Fibroblast of the aortic adventitia (primary cell): ENCODE data around the gene SH3PXD2A. TPM values are rescaled to one million over a fixed set of nuclear protein-coding genes. Genes with fewer than 3 reads are reported as not detected.

Source experiments
- DNase-seq: peaks from one replicate; pipeline ENCODE4 v3.0.0-alpha.2; 2010; ENCODE audit warnings: low read depth
- H3K4me3 ChIP-seq: 2 replicates; pipeline ENCODE4 v1.5.1; 2011; ENCODE audit warnings: low read depth, mild to moderate bottlenecking, control low read depth, low read length, moderate library complexity
- total RNA-seq: library from RNA; depleted of rRNA; stranded (reverse); fragments of >200 nt; gene quantifications from 2 replicates; pipeline ENCODE4 v1.2.3, GENCODE V29; 2012; ENCODE audit warnings: low replicate concordance
- TF ChIP-seq, protein P1 (sequence below): IDR thresholded peaks from 2 replicates; pipeline ENCODE4 v1.5.1; 2011; ENCODE audit warnings: mild to moderate bottlenecking, low read length, control low read depth, inconsistent platforms; ENCODE audit not compliant: insufficient read depth

SH3PXD2A gene
- total RNA-seq, 1 donor: 20.4 TPM

DNA sequence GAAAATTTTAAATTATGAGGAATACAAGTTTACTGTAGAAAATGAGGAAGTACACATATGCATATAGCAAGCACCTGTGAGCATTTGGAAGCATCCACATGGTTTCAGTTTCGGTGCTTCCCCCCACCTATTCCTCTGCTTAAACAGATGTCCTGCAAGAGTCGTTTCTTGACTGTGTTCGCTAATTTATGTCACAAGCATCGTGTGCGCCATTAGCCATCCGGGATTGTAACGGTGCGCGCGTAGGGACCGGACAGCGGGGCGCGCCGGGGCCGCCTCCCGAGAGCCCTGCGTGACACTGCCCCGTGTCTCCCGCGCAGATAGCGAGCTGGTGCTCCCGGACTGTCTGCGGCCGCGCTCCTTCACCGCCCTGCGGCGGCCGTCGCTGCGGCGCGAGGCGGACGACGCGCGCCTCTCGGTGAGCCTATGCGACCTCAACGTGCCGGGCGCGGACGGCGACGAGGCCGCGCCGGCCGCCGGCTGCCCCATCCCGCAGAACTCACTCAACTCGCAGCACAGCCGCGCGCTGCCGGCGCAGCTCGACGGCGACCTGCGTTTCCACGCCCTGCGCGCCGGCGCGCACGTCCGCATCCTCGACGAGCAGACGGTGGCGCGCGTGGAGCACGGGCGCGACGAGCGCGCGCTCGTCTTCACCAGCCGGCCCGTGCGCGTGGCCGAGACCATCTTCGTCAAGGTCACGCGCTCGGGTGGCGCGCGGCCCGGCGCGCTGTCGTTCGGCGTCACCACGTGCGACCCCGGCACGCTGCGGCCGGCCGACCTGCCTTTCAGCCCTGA is 271.0 kb downstream of the SH3PXD2A start:
- TF ChIP-seq, protein P1, sequence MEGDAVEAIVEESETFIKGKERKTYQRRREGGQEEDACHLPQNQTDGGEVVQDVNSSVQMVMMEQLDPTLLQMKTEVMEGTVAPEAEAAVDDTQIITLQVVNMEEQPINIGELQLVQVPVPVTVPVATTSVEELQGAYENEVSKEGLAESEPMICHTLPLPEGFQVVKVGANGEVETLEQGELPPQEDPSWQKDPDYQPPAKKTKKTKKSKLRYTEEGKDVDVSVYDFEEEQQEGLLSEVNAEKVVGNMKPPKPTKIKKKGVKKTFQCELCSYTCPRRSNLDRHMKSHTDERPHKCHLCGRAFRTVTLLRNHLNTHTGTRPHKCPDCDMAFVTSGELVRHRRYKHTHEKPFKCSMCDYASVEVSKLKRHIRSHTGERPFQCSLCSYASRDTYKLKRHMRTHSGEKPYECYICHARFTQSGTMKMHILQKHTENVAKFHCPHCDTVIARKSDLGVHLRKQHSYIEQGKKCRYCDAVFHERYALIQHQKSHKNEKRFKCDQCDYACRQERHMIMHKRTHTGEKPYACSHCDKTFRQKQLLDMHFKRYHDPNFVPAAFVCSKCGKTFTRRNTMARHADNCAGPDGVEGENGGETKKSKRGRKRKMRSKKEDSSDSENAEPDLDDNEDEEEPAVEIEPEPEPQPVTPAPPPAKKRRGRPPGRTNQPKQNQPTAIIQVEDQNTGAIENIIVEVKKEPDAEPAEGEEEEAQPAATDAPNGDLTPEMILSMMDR: no peak
- no peak for DNase-seq
- peak overlapping the region; percentile 22 for H3K4me3 ChIP-seq

DNA sequence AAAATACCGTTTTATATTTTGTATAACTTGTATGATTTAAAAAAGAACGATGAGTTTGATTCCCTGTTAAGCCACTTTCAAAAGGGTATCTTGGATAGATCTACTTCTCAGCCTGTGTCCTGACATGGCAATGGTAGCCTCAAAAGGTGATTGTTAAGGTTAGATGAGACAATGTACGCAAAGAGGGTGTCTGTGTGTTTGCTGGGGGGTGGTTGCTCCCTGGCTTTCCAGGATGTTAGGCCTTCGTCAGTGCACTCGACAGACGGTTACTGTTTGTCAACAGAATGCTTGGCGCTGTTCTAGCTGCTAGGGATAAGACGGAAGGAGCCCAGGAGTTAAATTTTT is 271.5 kb downstream of the SH3PXD2A start:
- TF ChIP-seq, protein P1: no peak
- no peak overlapping the region for H3K4me3 ChIP-seq
- DNase-seq: no peak

GRCh38 chr10:103582331-103583123 is 272.8 kb downstream of the SH3PXD2A start:
- no peak overlapping the region for H3K4me3 ChIP-seq
- TF ChIP-seq, protein P1: no peak

DNA sequence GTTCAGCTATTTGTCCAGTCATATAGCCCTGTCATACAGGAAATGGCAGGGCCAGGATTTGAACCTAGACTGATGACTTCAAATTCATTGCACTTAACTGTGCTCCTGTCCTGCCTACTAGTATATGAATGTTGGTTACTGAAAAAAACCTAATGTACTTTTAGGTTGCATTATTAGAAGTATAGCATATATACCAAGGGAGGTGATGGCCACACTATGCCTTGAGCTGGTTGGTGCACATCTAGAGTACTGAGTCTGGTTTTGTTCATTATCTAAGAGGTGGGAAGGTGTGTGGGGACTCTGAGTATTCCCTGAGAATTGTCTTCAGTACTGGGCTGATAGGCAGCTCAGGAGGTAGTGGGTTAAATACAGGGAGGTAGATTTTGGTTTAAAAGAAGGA is 273.9 kb downstream of the SH3PXD2A start:
- TF ChIP-seq, protein P1: no peak
- no peak overlapping the region for H3K4me3 ChIP-seq
- DNase-seq: no peak

More at GRCh38 chr10:103582331-103583123, 272.8 kb downstream of the SH3PXD2A start:
- no peak for DNase-seq

- H3K4me3 ChIP-seq: no peak overlapping the region
- TF ChIP-seq, protein P1: no peak
- no peak for DNase-seq
Observed at GRCh38 chr10:103580430-103580829, 274.9 kb downstream of the SH3PXD2A start.

DNA sequence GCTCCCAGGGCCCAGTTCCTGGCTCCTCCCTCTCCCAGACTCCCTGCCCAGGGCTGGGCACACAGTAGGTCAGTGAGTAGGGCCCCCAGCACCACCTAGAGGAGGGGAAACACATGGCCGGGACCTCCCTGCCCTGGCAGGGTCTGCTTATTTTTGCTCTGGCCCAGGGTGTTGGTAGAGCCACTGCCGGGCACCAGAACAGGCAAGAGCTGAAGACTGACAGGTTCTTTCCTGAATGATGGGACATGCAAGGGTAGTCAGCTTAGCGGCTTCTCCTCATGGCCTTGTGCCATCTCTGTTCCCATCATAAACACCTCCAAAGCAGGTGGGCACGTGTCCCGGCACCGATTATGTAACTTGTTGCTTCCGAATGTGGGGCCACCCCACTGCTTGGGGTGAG is 275.4 kb downstream of the SH3PXD2A start:
- DNase-seq: no peak
- no peak overlapping the region for H3K4me3 ChIP-seq
- TF ChIP-seq, protein P1: no peak
